ENCODE data around the gene URI1.

The URI1 gene

GRCh38 chr19:30006207-30006606, 64.2 kb downstream of the URI1 start:
- no peak for TF ChIP-seq CTCF (IDR thresholded peaks at IDR 0.05; ENCODE audit: borderline replicate concordance, insufficient read depth, low read depth, low read length)
- no peak overlapping the region for H3K4me3 ChIP-seq (ENCODE audit: low read depth, low read length)

GRCh38 chr19:30008169-30008568, 66.1 kb downstream of the URI1 start:
- H3K4me3 ChIP-seq (ENCODE audit: low read depth, low read length) = no peak overlapping the region
- TF ChIP-seq CTCF (IDR thresholded peaks at IDR 0.05; ENCODE audit: borderline replicate concordance, insufficient read depth, low read depth, low read length) = no peak

- no peak for TF ChIP-seq CTCF (IDR thresholded peaks at IDR 0.05; ENCODE audit: borderline replicate concordance, insufficient read depth, low read depth, low read length)
- H3K4me3 ChIP-seq (ENCODE audit: low read depth, low read length) = no peak overlapping the region
Observed at GRCh38 chr19:30009013-30009412, 67.0 kb downstream of the URI1 start.

GRCh38 chr19:30011051-30011578, 69.1 kb downstream of the URI1 start:
- no peak for TF ChIP-seq CTCF (IDR thresholded peaks at IDR 0.05; ENCODE audit: borderline replicate concordance, insufficient read depth, low read depth, low read length)
- H3K4me3 ChIP-seq (ENCODE audit: low read depth, low read length) = no peak overlapping the region

GRCh38 chr19:30014770-30015169, 72.7 kb downstream of the URI1 start:
- H3K4me3 ChIP-seq (ENCODE audit: low read depth, low read length) = no peak overlapping the region
- no peak for TF ChIP-seq CTCF (IDR thresholded peaks at IDR 0.05; ENCODE audit: borderline replicate concordance, insufficient read depth, low read depth, low read length)

GRCh38 chr19:30017172-30017571, 75.1 kb downstream of the URI1 start:
- no peak for TF ChIP-seq CTCF (IDR thresholded peaks at IDR 0.05; ENCODE audit: borderline replicate concordance, insufficient read depth, low read depth, low read length)
- no peak overlapping the region for H3K4me3 ChIP-seq (ENCODE audit: low read depth, low read length)

GRCh38 chr19:30020189-30020588, 78.2 kb downstream of the URI1 start:
- TF ChIP-seq CTCF (IDR thresholded peaks at IDR 0.05; ENCODE audit: borderline replicate concordance, insufficient read depth, low read depth, low read length) = no peak
- H3K4me3 ChIP-seq (ENCODE audit: low read depth, low read length) = no peak overlapping the region
